Dedifferentiated amniotic fluid mesenchymal stem cell (primary cell): Measurements from ENCODE around the gene COA5.
"Not testable (repeated sequence)": the region's sequence is repeated elsewhere in the genome, so short reads cannot be mapped to it uniquely, and the experiment has no call there.

ENCODE experiments used
- DNase-seq: peaks from one replicate; pipeline ENCODE4 v3.0.0-alpha.2; 2016; ENCODE audit errors: extremely low spot score

COA5 gene

GRCh38 chr2:98606431-98606830, 1.9 kb downstream of the COA5 start:
- no peak for DNase-seq

GRCh38 chr2:98605076-98605475, 3.2 kb downstream of the COA5 start:
- no peak for DNase-seq

- DNase-seq, result peak; percentile 25
These were observed 3.8 kb downstream of the COA5 start for GRCh38 chr2:98604547-98604946.

- no peak for DNase-seq
These were observed 6.7 kb downstream of the COA5 start for GRCh38 chr2:98601532-98602132.

GRCh38 chr2:98598781-98599428, 9.4 kb downstream of the COA5 start:
- no peak for DNase-seq

- not testable (repeated sequence) for DNase-seq
These were observed 13.6 kb downstream of the COA5 start for GRCh38 chr2:98594665-98595064.

- no peak for DNase-seq
These were observed 15.7 kb downstream of the COA5 start for GRCh38 chr2:98592565-98592964.

GRCh38 chr2:98589489-98589888, 18.8 kb downstream of the COA5 start:
- no peak for DNase-seq

GRCh38 chr2:98588880-98589431, 19.4 kb downstream of the COA5 start:
- no peak for DNase-seq

GRCh38 chr2:98586551-98587140, 21.7 kb downstream of the COA5 start:
- DNase-seq, result no peak

GRCh38 chr2:98585386-98585785, 22.9 kb downstream of the COA5 start:
- no peak for DNase-seq

GRCh38 chr2:98583816-98584618, 24.3 kb downstream of the COA5 start:
- no peak for DNase-seq

- no peak for DNase-seq
These were observed 25.0 kb downstream of the COA5 start for GRCh38 chr2:98583276-98583675.

- no peak for DNase-seq
These were observed 25.8 kb downstream of the COA5 start for GRCh38 chr2:98582523-98582922.

GRCh38 chr2:98580656-98581284, 27.5 kb downstream of the COA5 start:
- no peak for DNase-seq

GRCh38 chr2:98579926-98580325, 28.4 kb downstream of the COA5 start:
- no peak for DNase-seq

- DNase-seq, result no peak
These were observed 30.1 kb downstream of the COA5 start for GRCh38 chr2:98578231-98578630.

- DNase-seq, result no peak
These were observed 31.0 kb downstream of the COA5 start for GRCh38 chr2:98577313-98577712.

GRCh38 chr2:98576666-98577312, 31.5 kb downstream of the COA5 start:
- no peak for DNase-seq

- no peak for DNase-seq
These were observed 34.9 kb downstream of the COA5 start for GRCh38 chr2:98573426-98573825.

GRCh38 chr2:98572676-98573075, 35.6 kb downstream of the COA5 start:
- no peak for DNase-seq
